Nephron (organoid): ENCODE results near the gene LRP1.

Experiments used
- H3K27ac Mint-ChIP-seq, 3 experiments: 2 replicates each; pipeline ENCODE4 v1.8.0; 2020; ENCODE audit warnings: mixed read lengths in 3 of 3, mild to moderate bottlenecking in 2 of 3, moderate library complexity in 1 of 3
- H3K27me3 Mint-ChIP-seq: 2 replicates; pipeline ENCODE4 v1.8.0; 2021; ENCODE audit warnings: low read depth, mild to moderate bottlenecking, moderate library complexity, mixed read lengths
- H3K36me3 Mint-ChIP-seq: 2 replicates; pipeline ENCODE4 v1.8.0; 2020; ENCODE audit warnings: low read depth, mixed read lengths
- H3K4me1 Mint-ChIP-seq: 2 replicates; pipeline ENCODE4 v1.8.0; 2020; ENCODE audit warnings: mixed read lengths
- H3K4me3 Mint-ChIP-seq, 3 experiments: 2 replicates each; pipeline ENCODE4 v1.8.0; 2020; ENCODE audit warnings: mild to moderate bottlenecking in 3 of 3, mixed read lengths in 3 of 3, moderate library complexity in 2 of 3
- H3K9me3 Mint-ChIP-seq: 2 replicates; pipeline ENCODE4 v1.8.0; 2020; ENCODE audit warnings: mixed read lengths
- TF ChIP-seq, protein P1 (sequence below), 3 experiments: fragments of 200-600 bp; sonication (generic); IDR thresholded peaks; one replicate each; pipeline ENCODE4 v1.5.0; 2021; ENCODE audit warnings: antibody characterized with exemption in 3 of 3; ENCODE audit not compliant: unreplicated experiment in 3 of 3

LRP1 gene

DNA sequence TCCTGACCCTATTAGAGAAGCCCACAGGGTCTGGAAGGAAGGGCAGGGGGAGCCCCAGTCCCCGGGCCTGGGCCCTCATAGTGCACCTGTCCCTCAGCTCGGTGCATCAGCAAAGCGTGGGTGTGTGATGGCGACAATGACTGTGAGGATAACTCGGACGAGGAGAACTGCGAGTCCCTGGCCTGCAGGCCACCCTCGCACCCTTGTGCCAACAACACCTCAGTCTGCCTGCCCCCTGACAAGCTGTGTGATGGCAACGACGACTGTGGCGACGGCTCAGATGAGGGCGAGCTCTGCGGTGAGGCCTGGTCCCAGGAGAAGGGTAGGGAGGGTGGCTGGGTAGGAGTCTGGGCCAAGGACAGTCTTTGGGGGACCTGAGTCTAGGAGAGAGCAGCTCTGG lies 45.4 kb downstream of the LRP1 start:
- TF ChIP-seq, protein P1, sequence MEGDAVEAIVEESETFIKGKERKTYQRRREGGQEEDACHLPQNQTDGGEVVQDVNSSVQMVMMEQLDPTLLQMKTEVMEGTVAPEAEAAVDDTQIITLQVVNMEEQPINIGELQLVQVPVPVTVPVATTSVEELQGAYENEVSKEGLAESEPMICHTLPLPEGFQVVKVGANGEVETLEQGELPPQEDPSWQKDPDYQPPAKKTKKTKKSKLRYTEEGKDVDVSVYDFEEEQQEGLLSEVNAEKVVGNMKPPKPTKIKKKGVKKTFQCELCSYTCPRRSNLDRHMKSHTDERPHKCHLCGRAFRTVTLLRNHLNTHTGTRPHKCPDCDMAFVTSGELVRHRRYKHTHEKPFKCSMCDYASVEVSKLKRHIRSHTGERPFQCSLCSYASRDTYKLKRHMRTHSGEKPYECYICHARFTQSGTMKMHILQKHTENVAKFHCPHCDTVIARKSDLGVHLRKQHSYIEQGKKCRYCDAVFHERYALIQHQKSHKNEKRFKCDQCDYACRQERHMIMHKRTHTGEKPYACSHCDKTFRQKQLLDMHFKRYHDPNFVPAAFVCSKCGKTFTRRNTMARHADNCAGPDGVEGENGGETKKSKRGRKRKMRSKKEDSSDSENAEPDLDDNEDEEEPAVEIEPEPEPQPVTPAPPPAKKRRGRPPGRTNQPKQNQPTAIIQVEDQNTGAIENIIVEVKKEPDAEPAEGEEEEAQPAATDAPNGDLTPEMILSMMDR (IDR thresholded peaks at IDR 0.05; ENCODE audit: unreplicated experiment in 3 of 3): no peak
- Mint-ChIP-seq H3K27ac (no peak overlapping the region), H3K27me3 (no peaks in the 10 kb centered on the region), H3K4me3 (no peak overlapping the region), H3K4me1 (peaks cover 27% of the 10 kb centered on the region), H3K36me3 (peaks cover 53% of the 10 kb centered on the region), H3K9me3 (no peaks in the 10 kb centered on the region)

DNA sequence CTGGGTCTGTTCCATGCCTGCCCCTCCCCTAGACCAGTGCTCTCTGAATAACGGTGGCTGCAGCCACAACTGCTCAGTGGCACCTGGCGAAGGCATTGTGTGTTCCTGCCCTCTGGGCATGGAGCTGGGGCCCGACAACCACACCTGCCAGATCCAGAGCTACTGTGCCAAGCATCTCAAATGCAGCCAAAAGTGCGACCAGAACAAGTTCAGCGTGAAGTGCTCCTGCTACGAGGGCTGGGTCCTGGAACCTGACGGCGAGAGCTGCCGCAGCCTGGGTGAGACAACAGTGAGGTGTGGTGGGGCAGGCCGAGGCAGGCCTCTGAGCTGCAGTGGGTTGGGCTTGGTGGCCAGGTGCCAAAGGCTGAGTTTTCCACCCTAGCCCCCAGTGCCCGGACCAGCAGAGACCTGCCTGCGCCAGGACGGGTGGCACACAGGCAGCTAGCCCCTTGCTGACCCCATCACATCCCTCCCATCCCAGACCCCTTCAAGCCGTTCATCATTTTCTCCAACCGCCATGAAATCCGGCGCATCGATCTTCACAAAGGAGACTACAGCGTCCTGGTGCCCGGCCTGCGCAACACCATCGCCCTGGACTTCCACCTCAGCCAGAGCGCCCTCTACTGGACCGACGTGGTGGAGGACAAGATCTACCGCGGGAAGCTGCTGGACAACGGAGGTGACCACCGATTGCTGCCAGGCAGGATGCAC lies 47.3 kb downstream of the LRP1 start:
- Mint-ChIP-seq H3K36me3 (peaks cover 50% of the 10 kb centered on the region), H3K4me3 (no peak overlapping the region), H3K9me3 (no peaks in the 10 kb centered on the region), H3K27me3 (no peaks in the 10 kb centered on the region), H3K4me1 (peaks cover 18% of the 10 kb centered on the region), H3K27ac (peak overlapping the region in 1 of 3 experiments; percentile 53)
- TF ChIP-seq, protein P1 (IDR thresholded peaks at IDR 0.05; ENCODE audit: unreplicated experiment in 3 of 3): peak; percentile 50 to 62 (median 59)

DNA sequence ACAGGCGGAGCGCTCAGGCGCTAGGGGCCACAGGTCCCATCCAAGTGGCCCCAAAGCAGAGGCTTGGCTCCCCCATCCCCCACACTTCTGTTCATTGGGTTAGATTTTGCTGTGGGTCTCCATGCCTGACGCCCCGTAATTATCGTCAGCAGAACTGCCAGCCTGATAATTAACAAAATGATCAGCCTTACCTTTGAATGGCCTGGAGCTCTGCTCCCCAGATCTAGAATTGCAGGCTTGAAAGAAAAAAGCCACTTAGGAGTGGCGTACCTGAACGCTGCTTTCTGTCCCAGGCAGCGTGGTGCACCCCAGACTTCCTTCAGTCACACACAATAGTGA lies 47.8 kb downstream of the LRP1 start:
- Mint-ChIP-seq H3K4me3 (no peak overlapping the region), H3K9me3 (no peaks in the 10 kb centered on the region), H3K36me3 (peaks cover 48% of the 10 kb centered on the region), H3K4me1 (peaks cover 13% of the 10 kb centered on the region), H3K27ac (peak overlapping the region in 1 of 3 experiments; percentile 53), H3K27me3 (no peaks in the 10 kb centered on the region)
- TF ChIP-seq, protein P1 (IDR thresholded peaks at IDR 0.05; ENCODE audit: unreplicated experiment in 3 of 3): peak in 1 of 3 experiments; percentile 21

- TF ChIP-seq, protein P1 (IDR thresholded peaks at IDR 0.05; ENCODE audit: unreplicated experiment in 3 of 3): no peak
- H3K36me3 Mint-ChIP-seq: peaks cover 51% of the 10 kb centered on the region
- no peaks in the 10 kb centered on the region for H3K9me3 Mint-ChIP-seq
- no peak overlapping the region for H3K27ac Mint-ChIP-seq
- H3K27me3 Mint-ChIP-seq: no peaks in the 10 kb centered on the region
- no peak overlapping the region for H3K4me3 Mint-ChIP-seq
- peaks cover 15% of the 10 kb centered on the region for H3K4me1 Mint-ChIP-seq
Observed at GRCh38 chr12:57176846-57177245, 48.6 kb downstream of the LRP1 start.

- Mint-ChIP-seq H3K4me3 (no peak overlapping the region), H3K9me3 (no peaks in the 10 kb centered on the region), H3K27ac (no peak overlapping the region), H3K27me3 (no peaks in the 10 kb centered on the region), H3K4me1 (peaks cover 14% of the 10 kb centered on the region), H3K36me3 (peaks cover 50% of the 10 kb centered on the region)
- TF ChIP-seq, protein P1 (IDR thresholded peaks at IDR 0.05; ENCODE audit: unreplicated experiment in 3 of 3): no peak
Observed at GRCh38 chr12:57177354-57177753, 49.1 kb downstream of the LRP1 start.

DNA sequence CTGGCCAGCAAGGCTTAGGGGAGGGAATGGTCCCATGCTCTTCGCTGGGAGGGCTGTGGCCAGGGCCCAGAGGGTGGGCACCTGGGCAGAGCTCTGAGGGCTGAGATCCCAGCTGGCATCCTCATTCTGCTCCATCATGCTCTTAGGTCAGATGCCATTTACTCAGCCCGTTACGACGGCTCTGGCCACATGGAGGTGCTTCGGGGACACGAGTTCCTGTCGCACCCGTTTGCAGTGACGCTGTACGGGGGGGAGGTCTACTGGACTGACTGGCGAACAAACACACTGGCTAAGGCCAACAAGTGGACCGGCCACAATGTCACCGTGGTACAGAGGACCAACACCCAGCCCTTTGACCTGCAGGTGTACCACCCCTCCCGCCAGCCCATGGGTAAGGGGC lies 49.9 kb downstream of the LRP1 start:
- no peaks in the 10 kb centered on the region for H3K9me3 Mint-ChIP-seq
- no peak overlapping the region for H3K4me3 Mint-ChIP-seq
- H3K27me3 Mint-ChIP-seq: no peaks in the 10 kb centered on the region
- peaks cover 7% of the 10 kb centered on the region for H3K4me1 Mint-ChIP-seq
- TF ChIP-seq, protein P1 (IDR thresholded peaks at IDR 0.05; ENCODE audit: unreplicated experiment in 3 of 3): no peak
- H3K36me3 Mint-ChIP-seq: peaks cover 49% of the 10 kb centered on the region
- H3K27ac Mint-ChIP-seq: no peak overlapping the region
